Activated T-helper 1 cell treated with anti-CD3 and anti-CD28 coated beads, Interleukin-12 subunit alpha, Interleukin-12 subunit beta, Interleukin-2, Interleukin-4 antibody, amounts not matched to agents 30 ng/mL and 10 ng/mL and 1 ng/mL, durations not matched to agents 14 hours and 24 hours and 36 hours (primary cell): ENCODE measurements around the gene FMR1. TPM values are rescaled to one million over a fixed set of nuclear protein-coding genes. Genes with fewer than 3 reads are reported as not detected.

Experiments used
- DNase-seq: peaks from one replicate; pipeline ENCODE4 v3.0.0; 2021; ENCODE audit warnings: low spot score
- H3K27ac Mint-ChIP-seq: one replicate; pipeline ENCODE4 v1.8.0; 2021; ENCODE audit warnings: mild to moderate bottlenecking, mixed read lengths
- H3K27me3 Mint-ChIP-seq: one replicate; pipeline ENCODE4 v1.8.0; 2022; ENCODE audit warnings: mild to moderate bottlenecking, moderate library complexity, mixed read lengths; ENCODE audit not compliant: insufficient read depth
- H3K36me3 Mint-ChIP-seq: one replicate; pipeline ENCODE4 v1.8.0; 2021; ENCODE audit warnings: low read depth, mixed read lengths
- H3K4me1 Mint-ChIP-seq: one replicate; pipeline ENCODE4 v1.8.0; 2021; ENCODE audit warnings: low read depth, mixed read lengths
- H3K4me3 Mint-ChIP-seq: one replicate; pipeline ENCODE4 v1.8.0; 2021; ENCODE audit warnings: mild to moderate bottlenecking, moderate library complexity, mixed read lengths
- H3K9me3 Mint-ChIP-seq: one replicate; pipeline ENCODE4 v1.8.0; 2021; ENCODE audit warnings: mixed read lengths
- intact Hi-C: fragments of 100-400 bp; cut with micrococcal nuclease; formaldehyde crosslinking; loops from one replicate; pipeline ENCODE4 v1.15.1; 2024
- total RNA-seq: library from RNA; stranded (reverse); gene quantifications from 2 replicates; pipeline ENCODE4 v1.2.3, GENCODE V29; 2022

The FMR1 gene
- 35.9 and 37.5 TPM in 2 replicates for total RNA-seq

DNA sequence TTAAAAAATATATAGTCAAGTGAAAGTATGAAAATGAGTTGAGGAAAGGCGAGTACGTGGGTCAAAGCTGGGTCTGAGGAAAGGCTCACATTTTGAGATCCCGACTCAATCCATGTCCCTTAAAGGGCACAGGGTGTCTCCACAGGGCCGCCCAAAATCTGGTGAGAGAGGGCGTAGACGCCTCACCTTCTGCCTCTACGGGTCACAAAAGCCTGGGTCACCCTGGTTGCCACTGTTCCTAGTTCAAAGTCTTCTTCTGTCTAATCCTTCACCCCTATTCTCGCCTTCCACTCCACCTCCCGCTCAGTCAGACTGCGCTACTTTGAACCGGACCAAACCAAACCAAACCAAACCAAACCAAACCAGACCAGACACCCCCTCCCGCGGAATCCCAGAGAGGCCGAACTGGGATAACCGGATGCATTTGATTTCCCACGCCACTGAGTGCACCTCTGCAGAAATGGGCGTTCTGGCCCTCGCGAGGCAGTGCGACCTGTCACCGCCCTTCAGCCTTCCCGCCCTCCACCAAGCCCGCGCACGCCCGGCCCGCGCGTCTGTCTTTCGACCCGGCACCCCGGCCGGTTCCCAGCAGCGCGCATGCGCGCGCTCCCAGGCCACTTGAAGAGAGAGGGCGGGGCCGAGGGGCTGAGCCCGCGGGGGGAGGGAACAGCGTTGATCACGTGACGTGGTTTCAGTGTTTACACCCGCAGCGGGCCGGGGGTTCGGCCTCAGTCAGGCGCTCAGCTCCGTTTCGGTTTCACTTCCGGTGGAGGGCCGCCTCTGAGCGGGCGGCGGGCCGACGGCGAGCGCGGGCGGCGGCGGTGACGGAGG lies at the start of gene FMR1:
Gene FMR1, plus strand, starts transcription at position 728 of the 831 bp plus-strand sequence. CDS start 261 bp downstream, outside the sequence.
- no peaks in the 10 kb centered on the region for H3K27me3 Mint-ChIP-seq
- H3K27ac Mint-ChIP-seq = peak within 1 kb of the TSS; percentile 92
- peak; percentile 91 for DNase-seq
- intact Hi-C loops = loop anchor here (1.0 to 10.0 kb wide), 7 partner anchors 173 to 1923 kb away; partner anchors contain the start of genes AFF2, IDS and TMEM185A
- no peaks in the 10 kb centered on the region for H3K9me3 Mint-ChIP-seq
- H3K4me1 Mint-ChIP-seq = peaks cover 37% of the 10 kb centered on the region
- H3K36me3 Mint-ChIP-seq = peaks cover 7% of the 10 kb centered on the region
- H3K4me3 Mint-ChIP-seq = peak within 1 kb of the TSS; percentile 96

DNA sequence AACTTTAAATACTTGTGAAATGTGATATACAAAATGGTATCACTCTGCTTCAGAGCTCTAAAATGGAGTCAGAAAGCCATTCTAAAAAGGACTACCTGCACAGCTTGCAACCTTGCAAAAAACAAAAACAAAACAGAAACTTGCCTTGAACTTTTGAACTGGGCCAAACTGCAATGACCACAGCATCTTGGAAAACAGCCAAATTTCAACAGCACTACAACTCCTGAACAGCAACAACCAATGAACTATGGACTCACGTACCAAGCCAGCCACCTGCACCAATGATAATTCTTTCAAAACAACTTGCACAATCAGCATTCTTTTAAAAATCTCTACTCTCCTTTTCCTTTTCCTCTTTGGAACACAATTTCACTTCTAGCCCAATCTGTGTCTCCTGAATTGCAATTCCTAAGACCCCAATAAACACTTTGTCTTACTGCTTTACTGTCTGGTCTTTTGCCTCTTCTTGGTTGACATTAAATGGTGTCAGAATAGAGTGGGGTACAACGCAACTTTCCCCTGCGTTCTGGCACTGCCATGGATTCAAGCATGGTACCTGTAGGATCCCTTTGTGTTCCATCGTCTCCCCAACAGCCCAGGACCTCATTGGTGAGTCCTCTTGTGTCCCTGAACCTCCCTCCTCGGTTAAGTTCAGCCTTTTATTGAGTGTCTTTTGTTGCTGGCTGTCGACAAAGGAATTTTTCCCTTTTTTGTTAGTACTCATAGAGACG lies 35.7 kb upstream of the FMR1 start:
- Mint-ChIP-seq H3K4me3 (no peak overlapping the region), H3K4me1 (no peaks in the 10 kb centered on the region), H3K36me3 (no peaks in the 10 kb centered on the region), H3K9me3 (no peaks in the 10 kb centered on the region), H3K27ac (no peak overlapping the region), H3K27me3 (no peaks in the 10 kb centered on the region)
- no peak for DNase-seq
- intact Hi-C loops = no loop called here

DNA sequence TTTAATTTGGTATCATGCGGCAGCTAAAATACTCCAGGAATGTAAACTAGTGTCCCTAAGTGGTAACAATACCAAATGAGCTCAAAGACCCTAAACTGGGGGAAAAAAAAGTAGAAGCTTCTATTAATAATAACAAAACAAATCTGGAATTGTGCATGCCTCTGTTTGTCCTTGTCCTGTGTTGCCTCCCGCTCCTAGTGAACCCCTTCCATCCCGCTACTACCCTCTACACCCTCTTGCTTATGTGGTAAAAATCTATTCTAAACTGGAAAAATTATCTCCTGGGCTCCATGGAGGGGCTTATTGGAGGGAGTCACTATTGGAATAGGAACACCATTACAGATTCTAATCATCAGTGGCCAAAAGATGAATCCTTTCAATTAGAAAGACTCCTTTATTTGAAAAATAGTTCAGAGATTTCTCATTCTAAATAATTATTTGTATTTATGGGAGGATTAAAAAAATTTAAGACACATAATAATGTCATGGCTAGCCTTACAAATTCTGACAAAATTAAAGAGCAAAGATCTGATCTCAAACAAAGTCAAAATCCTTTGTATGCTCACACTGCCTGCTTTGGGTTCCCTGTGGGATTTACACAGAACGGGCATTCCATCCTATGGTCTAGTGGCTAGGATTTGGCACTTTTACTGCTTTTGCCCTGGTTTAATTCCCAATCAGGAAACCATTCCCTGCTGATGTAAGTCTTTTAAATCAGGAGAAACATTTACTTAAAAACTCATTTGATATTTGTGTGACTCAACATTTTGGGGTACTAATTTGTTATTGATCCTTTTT lies 34.7 kb upstream of the FMR1 start:
- intact Hi-C loops = no loop called here
- no peaks in the 10 kb centered on the region for H3K36me3 Mint-ChIP-seq
- no peak overlapping the region for H3K4me3 Mint-ChIP-seq
- DNase-seq = no peak
- no peaks in the 10 kb centered on the region for H3K4me1 Mint-ChIP-seq
- H3K27ac Mint-ChIP-seq = no peak overlapping the region
- no peaks in the 10 kb centered on the region for H3K9me3 Mint-ChIP-seq
- H3K27me3 Mint-ChIP-seq = no peaks in the 10 kb centered on the region

DNA sequence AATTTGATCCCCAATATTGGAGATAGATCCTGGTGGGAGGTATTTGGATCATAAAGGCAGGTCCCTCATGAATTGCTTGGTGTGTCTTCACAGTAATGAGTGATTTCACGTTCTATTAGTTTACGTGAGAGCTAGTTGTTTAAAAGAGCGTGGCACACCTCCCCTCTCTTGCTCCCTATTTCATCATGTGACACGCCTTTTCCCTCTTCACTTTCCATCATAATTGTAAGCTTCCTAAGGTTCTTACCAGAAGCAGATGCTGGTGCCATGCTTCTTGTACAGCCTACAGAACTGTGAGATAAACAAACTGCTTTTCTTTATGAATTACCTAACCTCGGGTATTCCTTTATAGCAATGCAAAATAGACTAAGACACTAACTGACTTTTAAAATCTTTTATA lies 34.0 kb upstream of the FMR1 start:
- Mint-ChIP-seq H3K27ac (no peak overlapping the region), H3K36me3 (no peaks in the 10 kb centered on the region), H3K4me1 (no peaks in the 10 kb centered on the region), H3K4me3 (no peak overlapping the region), H3K27me3 (no peaks in the 10 kb centered on the region), H3K9me3 (no peaks in the 10 kb centered on the region)
- intact Hi-C loops = no loop called here
- DNase-seq = no peak

DNA sequence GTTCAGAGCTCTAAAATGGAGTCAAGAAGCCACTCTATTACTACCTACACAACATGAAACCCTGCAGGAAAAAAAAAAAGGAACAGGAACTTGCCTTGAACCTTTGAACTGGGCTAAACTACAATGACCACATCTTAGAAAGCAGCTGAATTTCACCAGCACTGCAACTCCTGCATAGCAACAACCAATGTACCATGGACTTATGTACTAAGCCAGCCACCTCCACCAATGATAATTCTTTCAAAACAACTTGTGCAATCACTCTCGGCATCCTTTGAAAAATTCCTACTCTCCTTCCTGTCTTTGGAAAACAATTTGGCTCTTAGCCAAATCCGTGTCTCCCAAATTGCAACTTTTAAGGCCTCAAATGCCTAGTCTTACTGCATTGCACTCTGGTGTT lies 26.8 kb upstream of the FMR1 start:
- Mint-ChIP-seq H3K4me1 (no peaks in the 10 kb centered on the region), H3K27me3 (no peaks in the 10 kb centered on the region), H3K36me3 (no peaks in the 10 kb centered on the region), H3K27ac (no peak overlapping the region), H3K9me3 (no peaks in the 10 kb centered on the region), H3K4me3 (no peak overlapping the region)
- DNase-seq = no peak
- intact Hi-C loops = no loop called here

DNA sequence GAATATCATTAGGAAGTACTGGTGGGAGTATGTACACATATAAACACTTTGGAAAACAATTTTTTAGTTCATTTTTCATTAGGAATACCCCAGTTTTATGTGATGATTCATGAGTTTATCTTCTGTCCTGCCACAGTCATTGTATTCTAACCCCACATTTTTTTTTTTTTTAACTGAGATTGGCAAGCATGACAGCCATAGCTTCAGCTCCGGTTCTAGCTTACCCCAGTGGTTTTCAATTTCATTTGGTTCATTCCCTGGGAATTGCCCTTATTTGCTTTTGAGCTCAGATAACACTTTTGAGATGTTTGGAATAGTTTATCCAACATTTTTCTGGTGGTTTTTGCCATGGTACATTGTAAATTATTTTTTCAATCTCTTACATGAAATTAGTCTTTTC lies 21.0 kb upstream of the FMR1 start:
- DNase-seq = no peak
- H3K9me3 Mint-ChIP-seq = no peaks in the 10 kb centered on the region
- no peaks in the 10 kb centered on the region for H3K4me1 Mint-ChIP-seq
- H3K27me3 Mint-ChIP-seq = no peaks in the 10 kb centered on the region
- H3K4me3 Mint-ChIP-seq = no peak overlapping the region
- intact Hi-C loops = no loop called here
- no peaks in the 10 kb centered on the region for H3K36me3 Mint-ChIP-seq
- H3K27ac Mint-ChIP-seq = no peak overlapping the region

DNA sequence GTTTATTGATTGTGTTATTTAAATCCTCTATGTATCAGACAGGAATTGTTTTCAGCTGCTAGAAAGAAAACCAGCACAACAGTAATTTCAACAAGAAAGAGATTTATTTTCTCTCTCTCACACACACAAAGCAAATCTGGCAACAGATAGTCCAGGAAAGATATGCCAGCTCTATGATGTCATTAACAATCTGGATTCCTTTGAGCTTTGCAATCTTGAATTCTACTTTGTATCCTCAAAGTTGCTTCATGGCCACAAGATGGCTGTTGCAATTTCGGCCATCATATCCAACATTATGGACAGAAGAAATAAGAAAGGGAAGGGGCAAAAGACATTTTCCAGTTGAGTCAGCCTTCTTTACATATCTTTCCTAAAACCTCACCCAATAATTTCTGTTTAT lies 19.8 kb upstream of the FMR1 start:
- no peaks in the 10 kb centered on the region for H3K4me1 Mint-ChIP-seq

DNA sequence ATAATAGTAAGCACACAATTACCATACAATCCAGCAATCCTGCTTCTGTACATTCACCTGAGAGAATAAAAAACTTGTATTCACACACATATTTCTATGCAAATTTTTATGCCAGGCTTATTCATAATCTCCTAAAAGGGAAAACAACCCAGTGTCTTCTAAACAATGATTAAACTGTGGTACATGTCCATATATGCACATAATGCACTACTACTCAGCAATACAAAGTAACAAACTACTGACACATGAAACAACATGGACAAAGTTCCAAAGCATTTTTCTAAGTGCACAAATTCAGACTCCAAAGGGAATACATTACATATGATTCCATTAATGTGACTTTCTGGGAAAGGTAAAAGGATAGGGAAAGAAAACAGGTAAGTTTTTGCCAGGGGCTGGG lies 18.0 kb upstream of the FMR1 start:
- no peaks in the 10 kb centered on the region for H3K4me1 Mint-ChIP-seq
- intact Hi-C loops = no loop called here
- H3K27ac Mint-ChIP-seq = no peak overlapping the region
- no peaks in the 10 kb centered on the region for H3K36me3 Mint-ChIP-seq
- no peak overlapping the region for H3K4me3 Mint-ChIP-seq
- H3K9me3 Mint-ChIP-seq = no peaks in the 10 kb centered on the region
- no peak for DNase-seq
- no peaks in the 10 kb centered on the region for H3K27me3 Mint-ChIP-seq

More for the DNA sequence above, 19.8 kb upstream of the FMR1 start:
- intact Hi-C loops = no loop called here
- Mint-ChIP-seq H3K36me3 (no peaks in the 10 kb centered on the region), H3K4me3 (no peak overlapping the region), H3K27ac (no peak overlapping the region), H3K27me3 (no peaks in the 10 kb centered on the region), H3K9me3 (no peaks in the 10 kb centered on the region)
- DNase-seq = no peak

DNA sequence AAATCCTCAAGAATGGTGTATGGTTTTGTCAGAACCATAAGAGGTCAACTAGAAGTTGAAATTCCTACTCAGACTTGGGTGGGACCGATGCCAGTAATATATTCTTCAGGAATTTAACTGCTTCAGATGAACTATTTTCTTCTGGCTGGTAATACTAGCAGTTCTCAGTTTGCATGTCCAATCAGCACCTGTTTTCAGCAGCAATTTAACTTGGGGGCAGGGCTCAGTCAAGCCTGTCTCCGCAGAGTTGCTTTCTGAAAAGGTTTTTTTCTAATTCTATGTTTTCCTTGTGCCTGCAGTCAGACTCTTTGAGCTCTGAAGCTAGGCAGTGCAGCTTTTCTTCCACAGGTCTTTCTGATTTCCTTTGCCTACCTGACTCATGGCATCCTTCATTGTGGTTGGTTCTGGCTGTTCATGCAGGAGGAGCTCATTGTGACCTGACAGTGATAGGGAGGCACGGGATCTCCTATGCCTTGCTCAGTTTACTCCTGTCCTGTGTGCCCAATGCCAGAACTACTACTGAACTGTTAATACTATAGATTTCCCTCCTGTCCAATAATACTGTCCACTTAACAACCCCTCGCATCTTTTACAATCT lies 17.3 kb upstream of the FMR1 start:
- Mint-ChIP-seq H3K4me1 (no peaks in the 10 kb centered on the region), H3K9me3 (no peaks in the 10 kb centered on the region), H3K27ac (no peak overlapping the region), H3K36me3 (no peaks in the 10 kb centered on the region), H3K4me3 (no peak overlapping the region), H3K27me3 (no peaks in the 10 kb centered on the region)
- no peak for DNase-seq
- intact Hi-C loops = no loop called here

DNA sequence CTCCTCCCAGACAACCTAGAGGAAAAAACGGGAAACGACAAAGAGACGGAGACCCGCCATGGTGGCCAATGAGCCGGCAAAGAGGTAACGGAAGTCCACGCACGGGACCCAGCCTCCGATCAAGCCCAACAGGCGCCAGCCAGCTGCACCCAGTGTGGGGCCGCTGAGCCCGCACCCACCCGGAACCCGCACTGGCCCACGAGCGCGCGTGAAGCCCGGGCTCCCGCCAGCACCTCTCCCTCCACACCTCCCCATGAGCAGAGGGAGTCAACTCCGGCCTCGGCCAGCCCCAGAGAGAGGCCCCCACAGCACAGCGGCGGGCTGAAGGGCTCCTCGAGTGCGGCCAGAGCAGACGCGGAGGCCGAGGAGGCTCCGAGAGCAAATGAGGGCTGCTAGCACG lies 14.6 kb upstream of the FMR1 start:
- H3K4me1 Mint-ChIP-seq = no peaks in the 10 kb centered on the region
- H3K27ac Mint-ChIP-seq = no peak overlapping the region
- no peak for DNase-seq
- H3K9me3 Mint-ChIP-seq = no peaks in the 10 kb centered on the region
- intact Hi-C loops = no loop called here
- H3K36me3 Mint-ChIP-seq = no peaks in the 10 kb centered on the region
- no peak overlapping the region for H3K4me3 Mint-ChIP-seq
- H3K27me3 Mint-ChIP-seq = no peaks in the 10 kb centered on the region

DNA sequence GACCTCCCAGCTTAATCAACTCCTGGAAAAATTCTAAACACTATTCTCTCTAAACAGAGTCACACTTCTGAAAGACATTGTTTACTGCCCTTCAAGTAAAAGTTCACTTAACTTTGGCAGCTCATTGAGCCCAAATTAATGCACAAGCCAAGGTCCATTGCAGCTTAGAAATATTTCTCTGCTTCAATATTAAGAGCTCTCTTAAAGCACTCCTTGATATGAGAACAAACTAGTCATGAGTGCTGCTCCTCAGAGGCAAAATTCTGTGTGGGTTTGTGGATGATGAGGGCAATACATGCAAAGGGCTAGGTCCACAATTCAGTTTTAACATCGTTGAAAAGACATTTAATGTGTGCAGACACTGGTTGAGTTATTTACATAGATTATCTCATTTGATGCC lies 12.8 kb upstream of the FMR1 start:
- no peak overlapping the region for H3K27ac Mint-ChIP-seq
- DNase-seq = no peak
- no peak overlapping the region for H3K4me3 Mint-ChIP-seq
- no peaks in the 10 kb centered on the region for H3K36me3 Mint-ChIP-seq
- no peaks in the 10 kb centered on the region for H3K4me1 Mint-ChIP-seq
- H3K27me3 Mint-ChIP-seq = no peaks in the 10 kb centered on the region
- intact Hi-C loops = no loop called here
- H3K9me3 Mint-ChIP-seq = no peaks in the 10 kb centered on the region

DNA sequence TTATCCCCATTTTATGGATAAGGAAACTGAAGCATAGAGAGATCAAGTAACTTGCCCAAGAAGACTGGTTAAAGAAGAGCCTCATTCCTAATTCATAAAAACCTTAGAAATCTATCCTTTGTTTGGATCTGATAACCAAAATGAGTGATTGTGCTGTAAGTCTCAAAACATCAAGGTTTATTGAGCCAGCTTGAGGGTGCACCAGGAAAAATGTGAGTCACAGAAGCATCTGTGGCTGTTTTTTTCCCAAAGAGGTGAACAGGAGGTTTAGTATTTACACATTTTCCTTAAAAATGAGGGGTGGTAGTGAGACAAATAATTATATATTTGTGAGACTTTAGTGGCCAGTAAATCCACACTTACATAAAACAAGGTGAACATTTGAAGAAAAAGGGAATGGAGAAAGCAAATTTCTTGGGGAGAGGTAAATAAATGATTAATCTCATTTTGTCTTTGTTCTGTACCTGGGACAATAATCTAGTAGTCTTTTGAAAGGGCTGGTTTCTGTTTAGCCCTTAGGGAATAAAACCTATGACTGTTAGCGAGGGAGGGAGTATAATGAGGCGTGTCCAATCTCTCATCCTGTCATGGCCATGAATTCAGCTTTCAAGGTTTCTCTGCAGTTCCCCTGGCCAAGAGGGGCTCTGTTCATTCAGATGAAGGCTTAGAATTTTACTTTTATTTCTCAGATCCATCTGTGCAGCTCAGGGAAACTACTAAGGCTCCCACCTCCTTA lies 12.2 kb upstream of the FMR1 start:
- H3K9me3 Mint-ChIP-seq = no peaks in the 10 kb centered on the region
- H3K27ac Mint-ChIP-seq = no peak overlapping the region
- no peaks in the 10 kb centered on the region for H3K36me3 Mint-ChIP-seq
- intact Hi-C loops = no loop called here
- H3K4me3 Mint-ChIP-seq = no peak overlapping the region
- DNase-seq = no peak
- no peaks in the 10 kb centered on the region for H3K27me3 Mint-ChIP-seq
- no peaks in the 10 kb centered on the region for H3K4me1 Mint-ChIP-seq
